Endothelial cell of umbilical vein (primary cell): ENCODE data around the gene LSM14A. TPM values are rescaled to one million over a fixed set of nuclear protein-coding genes. Genes with fewer than 3 reads are reported as not detected.

Source experiments
- BruUV-seq: library from RNA; stranded (reverse); fragments of 400-500 nt; replicated peaks from 2 replicates; lab custom pipeline; 2021; lab: Mats Ljungman, UMichigan
- CTCF ChIA-PET: fragments of 300-600, 350-600 bp; sonication (Branson Sonifier 250); formaldehyde crosslinking; loops from one replicate; lab custom pipeline; 2021; ENCODE audit warnings: antibody characterized with exemption, inconsistent platforms; lab: Charles Lee
- POLR2A ChIA-PET: fragments of 300-600, 350-600 bp; sonication (Branson Sonifier 250); formaldehyde crosslinking; loops from one replicate; lab custom pipeline; 2021; ENCODE audit warnings: antibody characterized with exemption, inconsistent platforms; lab: Charles Lee
- DNase-seq: peaks from one replicate; pipeline ENCODE4 v3.0.0-alpha.2; 2011; ENCODE audit warnings: low read depth, low spot score
- FAIRE-seq: peaks from 2 replicates; lab custom pipeline; 2011; peaks lifted over from hg19 to GRCh38; lab: Jason Lieb, UNC
- H2AFZ ChIP-seq: 2 replicates; pipeline ENCODE4 v1.6.0; 2012; ENCODE audit warnings: low read depth, low read length, control low read depth, inconsistent platforms
- H3K27ac ChIP-seq: 2 replicates; pipeline ENCODE4 v1.5.1; 2011; ENCODE audit warnings: low read depth, mild to moderate bottlenecking, control low read depth, low read length, moderate library complexity; ENCODE audit not compliant: insufficient read depth
- H3K27me3 ChIP-seq, 2 experiments: 2 replicates each; pipeline versions ENCODE4 v1.6.0 to v1.6.1; 2011; ENCODE audit warnings: low read length in 2 of 2, mixed read lengths in 1 of 2; ENCODE audit not compliant: control insufficient read depth in 2 of 2, insufficient read depth in 2 of 2
- H3K36me3 ChIP-seq, 2 experiments: 2 replicates in 1 of 2; 3 replicates in 1 of 2; pipeline ENCODE4 v1.5.1; 2011; ENCODE audit warnings: low read length in 2 of 2, mild to moderate bottlenecking in 1 of 2, moderate library complexity in 1 of 2; ENCODE audit not compliant: control insufficient read depth in 2 of 2, insufficient read depth in 2 of 2; ENCODE audit errors: extremely low read depth in 1 of 2
- H3K4me1 ChIP-seq: 3 replicates; pipeline ENCODE4 v1.5.1; 2011; ENCODE audit warnings: mild to moderate bottlenecking, low read length; ENCODE audit not compliant: control insufficient read depth, insufficient read depth; ENCODE audit errors: extremely low read depth
- H3K4me2 ChIP-seq: 2 replicates; pipeline ENCODE4 v1.6.1; 2011; ENCODE audit warnings: low read length, control low read depth, mixed read lengths; ENCODE audit not compliant: insufficient read depth
- H3K4me3 ChIP-seq, 3 experiments: fragments of 200-600 bp in 1 of 3; sonication (generic), shearing (Covaris generic) in 1 of 3; replicated peaks in 1 of 3; 2 replicates each; pipeline ENCODE4 v1.5.1; 2011 to 2016; ENCODE audit warnings: control low read depth in 3 of 3, low read length in 3 of 3, mild to moderate bottlenecking in 2 of 3, inconsistent platforms in 1 of 3, low read depth in 1 of 3, moderate library complexity in 1 of 3; ENCODE audit not compliant: insufficient read depth in 1 of 3
- H3K79me2 ChIP-seq: 2 replicates; pipeline ENCODE4 v1.6.0; 2012; ENCODE audit warnings: low read length, inconsistent platforms; ENCODE audit not compliant: control insufficient read depth, insufficient read depth
- H3K9ac ChIP-seq: replicated peaks from 2 replicates; pipeline ENCODE3; 2011; ENCODE audit warnings: low read length, control low read depth; ENCODE audit not compliant: insufficient read depth; ENCODE audit errors: extremely low read depth
- H3K9me1 ChIP-seq: replicated peaks from 3 replicates; pipeline ENCODE4 v1.6.0; 2011; ENCODE audit warnings: mild to moderate bottlenecking, low read length; ENCODE audit not compliant: control insufficient read depth, insufficient read depth; ENCODE audit errors: extremely low read depth
- H3K9me3 ChIP-seq: replicated peaks from 2 replicates; pipeline ENCODE4 v1.5.1; 2012; ENCODE audit warnings: low read length, inconsistent platforms; ENCODE audit not compliant: control insufficient read depth, insufficient read depth
- H4K20me1 ChIP-seq: replicated peaks from 2 replicates; pipeline ENCODE3; 2011; ENCODE audit warnings: mild to moderate bottlenecking, low read length; ENCODE audit not compliant: control insufficient read depth, insufficient read depth; ENCODE audit errors: extremely low read depth
- EZH2 ChIP-seq: IDR thresholded peaks from 2 replicates; pipeline ENCODE4 v1.6.1; 2012; ENCODE audit warnings: borderline replicate concordance, low read depth, mild to moderate bottlenecking, moderate library complexity, low read length, inconsistent platforms; ENCODE audit not compliant: severe bottlenecking
- FOS ChIP-seq: IDR thresholded peaks from 2 replicates; pipeline ENCODE4 v1.6.1; 2011; ENCODE audit warnings: mild to moderate bottlenecking, low read length, moderate library complexity, borderline replicate concordance; ENCODE audit not compliant: insufficient read depth
- GATA2 ChIP-seq: IDR thresholded peaks from 2 replicates; pipeline ENCODE4 v1.7.0; 2011; ENCODE audit warnings: low read depth, mild to moderate bottlenecking, moderate library complexity, mixed read lengths, low read length; ENCODE audit not compliant: insufficient read length, insufficient read depth
- MAX ChIP-seq: IDR thresholded peaks from 2 replicates; pipeline ENCODE4 v1.6.1; 2011; ENCODE audit not compliant: insufficient read depth, insufficient read length
- MYC ChIP-seq: IDR thresholded peaks from one replicate; pipeline ENCODE4 v1.6.1; 2011; ENCODE audit warnings: mild to moderate bottlenecking, low read depth, low read length
- POLR2A ChIP-seq: IDR thresholded peaks from 2 replicates; pipeline ENCODE4 v1.6.1; 2012; ENCODE audit warnings: low read depth, mild to moderate bottlenecking, control low read depth, low read length
- POLR2AphosphoS5 ChIP-seq: IDR thresholded peaks from 2 replicates; pipeline ENCODE4 v1.6.1; 2012; ENCODE audit warnings: low read depth, mild to moderate bottlenecking, control low read depth, low read length, moderate library complexity; ENCODE audit not compliant: insufficient read depth
- dilution Hi-C: fragments of 300-500 bp; cut with MboI; formaldehyde crosslinking; loops from one replicate; pipeline ENCODE4 v1.15.0; 2019; ENCODE audit warnings: low sequenced_read_pairs; ENCODE audit not compliant: extremely low pct_ligation_motif_present
- intact Hi-C: fragments of 100-400 bp; cut with micrococcal nuclease; formaldehyde crosslinking; loops from one replicate; pipeline ENCODE4 v1.10.0; 2022
- polyA plus RNA-seq, 4 experiments: library from polyadenylated mRNA; depleted of rRNA in 3 of 4; stranded (reverse) in 3 of 4; unstranded in 1 of 4; fragments of >200 nt; gene quantifications; 2 replicates each; pipeline versions ENCODE4 v1.2.1 to v1.2.3, GENCODE V29; 2011 to 2012; ENCODE audit warnings: missing spikeins in 1 of 4
- total RNA-seq: library from RNA; stranded (reverse); gene quantifications from 2 replicates; pipeline ENCODE4 v1.2.3, GENCODE V29; 2021
- TF ChIP-seq, protein P1 (sequence below), 2 donors: IDR thresholded peaks; 1 replicate in 1 of 2; 2 replicates in 1 of 2; pipeline ENCODE4 v1.5.1; 2011; ENCODE audit warnings: low read length in 2 of 2, mild to moderate bottlenecking in 2 of 2, moderate library complexity in 2 of 2, control low read depth in 1 of 2, inconsistent platforms in 1 of 2, low read depth in 1 of 2; ENCODE audit not compliant: insufficient read depth in 1 of 2; ENCODE audit errors: extremely low read depth in 1 of 2

LSM14A gene
- total and polyA plus RNA-seq, 2 donors (not counting 3 experiments of a cell fraction or from before 2014, with no cell fraction given): 96.7 to 122 TPM

GRCh38 chr19:34254046-34254697, 81.9 kb downstream of the LSM14A start, which contains the start of gene GARRE1:
GARRE1 (plus strand) TSS chr19:34254554; CDS start chr19:34300474, 45,920 bp downstream.
- Histone ChIP-seq H3K4me2 (peak within 1 kb of the TSS; percentile 94), H3K36me3 (no peaks in the 10 kb centered on the region), H3K27ac (peak within 1 kb of the TSS; percentile 86), H3K79me2 (peaks cover 25% of the 10 kb centered on the region), H3K4me3 (peak within 1 kb of the TSS; percentile 70 to 87 (median 84)), H3K9ac (peak within 1 kb of the TSS; percentile 87), H3K27me3 (no peaks in the 10 kb centered on the region), H2AFZ (peak within 1 kb of the TSS; percentile 85), H4K20me1 (no peaks in the 10 kb centered on the region), H3K4me1 (peaks cover 11% of the 10 kb centered on the region), H3K9me3 (no peaks in the 10 kb centered on the region), H3K9me1 (no peaks in the 10 kb centered on the region)
- TSS peak; percentile 79 for BruUV-seq
- dilution Hi-C loops (no loop called here), intact Hi-C loops (loop anchor here (1.0 kb wide), 2 partner anchors 78 to 82 kb away; no protein-coding TSS in a partner anchor)
- FAIRE-seq (peak; percentile 58), DNase-seq (peak; percentile 60)
- ChIA-PET POLR2A (no interaction called here), CTCF (no interaction called here)
- TF ChIP-seq, protein P1, sequence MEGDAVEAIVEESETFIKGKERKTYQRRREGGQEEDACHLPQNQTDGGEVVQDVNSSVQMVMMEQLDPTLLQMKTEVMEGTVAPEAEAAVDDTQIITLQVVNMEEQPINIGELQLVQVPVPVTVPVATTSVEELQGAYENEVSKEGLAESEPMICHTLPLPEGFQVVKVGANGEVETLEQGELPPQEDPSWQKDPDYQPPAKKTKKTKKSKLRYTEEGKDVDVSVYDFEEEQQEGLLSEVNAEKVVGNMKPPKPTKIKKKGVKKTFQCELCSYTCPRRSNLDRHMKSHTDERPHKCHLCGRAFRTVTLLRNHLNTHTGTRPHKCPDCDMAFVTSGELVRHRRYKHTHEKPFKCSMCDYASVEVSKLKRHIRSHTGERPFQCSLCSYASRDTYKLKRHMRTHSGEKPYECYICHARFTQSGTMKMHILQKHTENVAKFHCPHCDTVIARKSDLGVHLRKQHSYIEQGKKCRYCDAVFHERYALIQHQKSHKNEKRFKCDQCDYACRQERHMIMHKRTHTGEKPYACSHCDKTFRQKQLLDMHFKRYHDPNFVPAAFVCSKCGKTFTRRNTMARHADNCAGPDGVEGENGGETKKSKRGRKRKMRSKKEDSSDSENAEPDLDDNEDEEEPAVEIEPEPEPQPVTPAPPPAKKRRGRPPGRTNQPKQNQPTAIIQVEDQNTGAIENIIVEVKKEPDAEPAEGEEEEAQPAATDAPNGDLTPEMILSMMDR (IDR thresholded peaks at IDR 0.05; ENCODE audit: extremely low read depth in 1 of 2, insufficient read depth in 1 of 2, low read depth in 1 of 2, low read length in 2 of 2): no peak
- TF ChIP-seq FOS (peak; percentile 23), POLR2AphosphoS5 (peak; percentile 67), POLR2A (peak; percentile 69), GATA2 (no peak), EZH2 (no peak), MYC (no peak), MAX (no peak)
